ENCODE results near the gene PRKAG2. TPM values are rescaled to one million over a fixed set of nuclear protein-coding genes. Genes with fewer than 3 reads are reported as not detected.

Gene PRKAG2
- total and polyA plus RNA-seq, 10 donors: 15.8 to 50.9 (median 32.8) TPM

GRCh38 chr7:151710646-151711434 lies 166.1 kb downstream of the PRKAG2 start:
- H3K9me3 ChIP-seq: no peaks in the 10 kb centered on the region
- TF ChIP-seq CTCF (IDR thresholded peaks at IDR 0.05 in 8 of 11, conservative IDR thresholded peaks at IDR 0.05 in 3 of 11) (no peak), POLR2A (IDR thresholded peaks at IDR 0.05) (no peak), POLR2AphosphoS5 (IDR thresholded peaks at IDR 0.05) (no peak)
- intact Hi-C loops (cut with DNase I; ENCODE audit: low total_unique reads): no loop called here
- H3K4me3 ChIP-seq: no peak overlapping the region
- H3K36me3 ChIP-seq: peaks cover 0 to 23% (median 0%) of the 10 kb centered on the region in 6 donors
- H3K27ac ChIP-seq: no peak overlapping the region
- WGBS, 5 donors: 85 to 97% (median 95%) methylated on average over 4 of the region's 4 CpGs
- DNase-seq: no peak
- H3K4me1 ChIP-seq: peaks cover 0 to 29% (median 9%) of the 10 kb centered on the region in 6 donors
- no peaks in the 10 kb centered on the region for H3K27me3 ChIP-seq (replicated peaks in 1 of 7)

- Histone ChIP-seq H3K27ac (no peak overlapping the region), H3K4me1 (peaks cover 0 to 31% (median 15%) of the 10 kb centered on the region in 6 donors), H3K9me3 (no peaks in the 10 kb centered on the region), H3K4me3 (no peak overlapping the region), H3K27me3 (replicated peaks in 1 of 7) (no peaks in the 10 kb centered on the region), H3K36me3 (peaks cover 0 to 23% (median 0%) of the 10 kb centered on the region in 6 donors)
- WGBS, 5 donors: 89 to 96% (median 94%) methylated on average over 17 to 18 of the region's 18 CpGs
- intact Hi-C loops (cut with DNase I; ENCODE audit: low total_unique reads): no loop called here
- TF ChIP-seq CTCF (IDR thresholded peaks at IDR 0.05 in 8 of 11, conservative IDR thresholded peaks at IDR 0.05 in 3 of 11) (no peak), POLR2AphosphoS5 (IDR thresholded peaks at IDR 0.05) (no peak), POLR2A (IDR thresholded peaks at IDR 0.05) (no peak)
- DNase-seq: no peak
These were observed 166.7 kb downstream of the PRKAG2 start for GRCh38 chr7:151710121-151710640.

GRCh38 chr7:151709141-151710038 lies 167.5 kb downstream of the PRKAG2 start:
- H3K4me3 ChIP-seq: no peak overlapping the region
- DNase-seq: no peak
- H3K9me3 ChIP-seq: no peaks in the 10 kb centered on the region
- intact Hi-C loops (cut with DNase I; ENCODE audit: low total_unique reads): no loop called here
- 88 to 98% (median 95%) methylated on average over 14 of the region's 14 CpGs for WGBS, 5 donors
- peaks cover 0 to 31% (median 16%) of the 10 kb centered on the region in 6 donors for H3K4me1 ChIP-seq
- H3K27me3 ChIP-seq (replicated peaks in 1 of 7): no peaks in the 10 kb centered on the region
- peaks cover 0 to 23% (median 0%) of the 10 kb centered on the region in 6 donors for H3K36me3 ChIP-seq
- no peak overlapping the region for H3K27ac ChIP-seq
- TF ChIP-seq POLR2AphosphoS5 (IDR thresholded peaks at IDR 0.05) (no peak), POLR2A (IDR thresholded peaks at IDR 0.05) (no peak), CTCF (IDR thresholded peaks at IDR 0.05 in 8 of 11, conservative IDR thresholded peaks at IDR 0.05 in 3 of 11) (no peak)
